HCT116 (cell line): ENCODE data around the gene ZNF488. TPM values are rescaled to one million over a fixed set of nuclear protein-coding genes. Genes with fewer than 3 reads are reported as not detected.

Experiments used
- ATAC-seq: fragments of 200-7000 bp; cut with Tn5 transposase; 2 replicates; pipeline ENCODE4 v1.9.1; 2020; ENCODE audit warnings: mild to moderate bottlenecking, moderate library complexity
- BruUV-seq: library from RNA; stranded (reverse); fragments of 400-500 nt; replicated peaks from 2 replicates; lab custom pipeline; 2021; lab: Mats Ljungman, UMichigan
- CTCF ChIA-PET: fragments of 300-600 bp; sonication (Branson Sonifier 250); formaldehyde crosslinking; loops from one replicate; lab custom pipeline; 2021; ENCODE audit warnings: antibody characterized with exemption; lab: Charles Lee
- POLR2A ChIA-PET: fragments of 300-600, 350-600 bp; sonication (Branson Sonifier 250); formaldehyde crosslinking; loops from one replicate; lab custom pipeline; 2021; ENCODE audit warnings: antibody characterized with exemption; lab: Charles Lee
- RAD21 ChIA-PET, 2 experiments: fragments of 300-600 bp; sonication (Branson Sonifier 250); formaldehyde crosslinking; loops; one replicate each; lab custom pipeline; 2023; ENCODE audit warnings: low total read pairs in 2 of 2; ENCODE audit not compliant: uncharacterized antibody in 2 of 2, unreplicated experiment in 2 of 2, low non-redundant PET in 1 of 2; lab: Charles Lee
- DNase-seq: peaks from one replicate; pipeline ENCODE4 v3.0.0-alpha.2; 2010; ENCODE audit warnings: low read depth, low spot score
- H2AFZ ChIP-seq: fragments of 200-600 bp; shearing (Covaris generic), sonication (generic); 2 replicates; pipeline ENCODE4 v1.6.1; 2017; ENCODE audit warnings: low read depth, mixed run types, mixed read lengths, antibody characterized with exemption, low read length; ENCODE audit not compliant: poor library complexity, severe bottlenecking
- H3K27ac ChIP-seq: 2 replicates; pipeline ENCODE4 v1.5.1; 2012; ENCODE audit warnings: low read depth, low read length
- H3K27me3 ChIP-seq: fragments of 200-600 bp; sonication (generic); 2 replicates; pipeline ENCODE4 v1.6.1; 2016; ENCODE audit warnings: mixed run types, low read length, mixed read lengths; ENCODE audit not compliant: insufficient read depth
- H3K36me3 ChIP-seq, 2 experiments: fragments of 200-500 bp in 1 of 2; fragments of 200-600 bp in 1 of 2; sonication (Bioruptor generic) in 1 of 2; sonication (generic) in 1 of 2; 2 replicates each; pipeline versions ENCODE4 v1.5.1 to v1.6.1; 2014 to 2016; ENCODE audit warnings: low read length in 2 of 2, inconsistent platforms in 1 of 2, mixed read lengths in 1 of 2, mixed run types in 1 of 2; ENCODE audit not compliant: insufficient read depth in 2 of 2, control insufficient read depth in 1 of 2
- H3K4me1 ChIP-seq, 2 experiments: fragments of 200-600 bp in 1 of 2; sonication (generic) in 1 of 2; 2 replicates each; pipeline versions ENCODE4 v1.5.1 to v1.6.1; 2012 to 2017; ENCODE audit warnings: low read length in 2 of 2, inconsistent platforms in 1 of 2, mild to moderate bottlenecking in 1 of 2, mixed read lengths in 1 of 2, mixed run types in 1 of 2, moderate library complexity in 1 of 2; ENCODE audit not compliant: insufficient read depth in 2 of 2, control insufficient read depth in 1 of 2
- H3K4me2 ChIP-seq: fragments of 200-600 bp; sonication (generic); 2 replicates; pipeline ENCODE4 v1.6.1; 2017; ENCODE audit warnings: mixed run types, low read length, mixed read lengths
- H3K4me3 ChIP-seq, 2 experiments: fragments of 200-600 bp in 1 of 2; sonication (generic) in 1 of 2; replicated peaks in 1 of 2; 2 replicates each; pipeline ENCODE4 v1.5.1; 2011 to 2016; ENCODE audit warnings: low read length in 2 of 2, control low read depth in 1 of 2, low read depth in 1 of 2, mild to moderate bottlenecking in 1 of 2, mixed read lengths in 1 of 2, mixed run types in 1 of 2
- H3K79me2 ChIP-seq: fragments of 200-600 bp; sonication (generic); 2 replicates; pipeline ENCODE4 v1.6.1; 2017; ENCODE audit warnings: mild to moderate bottlenecking, mixed run types, low read length, moderate library complexity, mixed read lengths; ENCODE audit not compliant: insufficient read depth
- H3K9ac ChIP-seq: fragments of 200-600 bp; sonication (generic); 2 replicates; pipeline ENCODE4 v1.6.1; 2016; ENCODE audit warnings: low read length, mixed read lengths
- H3K9me2 ChIP-seq: fragments of 200-600 bp; sonication (generic), shearing (Covaris generic); 2 replicates; pipeline ENCODE4 v1.6.1; 2017; ENCODE audit warnings: mixed run types, mild to moderate bottlenecking, moderate library complexity; ENCODE audit not compliant: insufficient read depth
- H3K9me3 ChIP-seq, 2 experiments: fragments of 200-500 bp in 1 of 2; fragments of 200-600 bp in 1 of 2; sonication (Bioruptor generic) in 1 of 2; sonication (generic) in 1 of 2; 2 replicates each; pipeline ENCODE4 v1.6.1; 2014 to 2017; ENCODE audit warnings: low read length in 2 of 2, mixed read lengths in 2 of 2, inconsistent platforms in 1 of 2, low read depth in 1 of 2, mild to moderate bottlenecking in 1 of 2, mixed run types in 1 of 2, moderate library complexity in 1 of 2; ENCODE audit not compliant: control insufficient read depth in 1 of 2, insufficient read depth in 1 of 2
- H4K20me1 ChIP-seq: fragments of 200-600 bp; sonication (generic), shearing (Covaris generic); 2 replicates; pipeline ENCODE4 v1.6.1; 2017; ENCODE audit warnings: mixed run types, mild to moderate bottlenecking, moderate library complexity; ENCODE audit not compliant: insufficient read depth
- CEBPB ChIP-seq: IDR thresholded peaks from 2 replicates; pipeline ENCODE4 v1.6.1; 2012; ENCODE audit warnings: low read depth
- EGR1 ChIP-seq: IDR thresholded peaks from 2 replicates; pipeline ENCODE4 v1.6.1; 2012; ENCODE audit warnings: low read depth
- ELF1 ChIP-seq: IDR thresholded peaks from 2 replicates; pipeline ENCODE4 v1.6.1; 2012; ENCODE audit warnings: low read depth, borderline replicate concordance
- FOSL1 ChIP-seq: IDR thresholded peaks from 2 replicates; pipeline ENCODE4 v1.6.1; 2012; ENCODE audit warnings: low read depth
- JUND ChIP-seq: IDR thresholded peaks from 2 replicates; pipeline ENCODE4 v1.6.1; 2012
- POLR2A ChIP-seq: IDR thresholded peaks from 2 replicates; pipeline ENCODE4 v1.7.0; 2011; ENCODE audit warnings: borderline replicate concordance; ENCODE audit not compliant: insufficient read depth, insufficient read length; ENCODE audit errors: extremely low read depth
- POLR2AphosphoS5 ChIP-seq: IDR thresholded peaks from 2 replicates; pipeline ENCODE4 v1.6.1; 2011; ENCODE audit warnings: mild to moderate bottlenecking, low read depth, low read length, moderate library complexity
- RAD21 ChIP-seq: IDR thresholded peaks from 2 replicates; pipeline ENCODE4 v1.6.1; 2012; ENCODE audit warnings: low read depth, mild to moderate bottlenecking
- SP1 ChIP-seq: IDR thresholded peaks from 2 replicates; pipeline ENCODE4 v1.6.1; 2012; ENCODE audit warnings: low read depth
- SRF ChIP-seq: IDR thresholded peaks from 2 replicates; pipeline ENCODE4 v1.6.1; 2012; ENCODE audit warnings: low read depth
- YY1 ChIP-seq: IDR thresholded peaks from 2 replicates; pipeline ENCODE4 v1.6.1; 2011; ENCODE audit warnings: low read length, low read depth, moderate library complexity, mild to moderate bottlenecking; ENCODE audit not compliant: insufficient replicate concordance; ENCODE audit errors: extremely low read depth
- ZFX ChIP-seq: fragments of 450-650 bp; IDR thresholded peaks from 2 replicates; pipeline ENCODE4 v1.6.1; 2017
- ZNF274 ChIP-seq: fragments of 200-500 bp; sonication (Bioruptor generic); IDR thresholded peaks from 2 replicates; pipeline ENCODE4 v1.6.1; 2014; ENCODE audit warnings: mild to moderate bottlenecking, low read depth, low read length, inconsistent platforms
- intact Hi-C: fragments of 100-400 bp; cut with micrococcal nuclease; formaldehyde crosslinking; loops from 2 replicates; pipeline ENCODE4 v1.10.0; 2022
- total RNA-seq: library from RNA; stranded (reverse); gene quantifications from one replicate; pipeline ENCODE4 v1.2.1, GENCODE V29; 2021; ENCODE audit not compliant: unreplicated experiment
- TF ChIP-seq, protein P1 (sequence below): IDR thresholded peaks from 2 replicates; pipeline ENCODE4 v1.6.1; 2011; ENCODE audit warnings: mild to moderate bottlenecking, low read length, moderate library complexity; ENCODE audit not compliant: insufficient replicate concordance; ENCODE audit errors: extremely low read depth
- TF ChIP-seq, protein P2 (sequence below), 3 experiments: fragments of 200-600 bp in 1 of 3; sonication (generic) in 1 of 3; IDR thresholded peaks in 2 of 3; conservative IDR thresholded peaks in 1 of 3; 2 replicates each; pipeline ENCODE4 v1.5.1; 2012 to 2017; ENCODE audit warnings: low read depth in 2 of 3, low read length in 2 of 3, antibody characterized with exemption in 1 of 3, borderline replicate concordance in 1 of 3, control low read depth in 1 of 3, mild to moderate bottlenecking in 1 of 3, mixed read lengths in 1 of 3, mixed run types in 1 of 3, moderate library complexity in 1 of 3; ENCODE audit not compliant: insufficient read depth in 1 of 3
- TF ChIP-seq, protein P3 (sequence below): IDR thresholded peaks from 2 replicates; pipeline ENCODE4 v1.6.1; 2012
- TF ChIP-seq, protein P4 (sequence below): IDR thresholded peaks from 2 replicates; pipeline ENCODE4 v1.6.1; 2012
- TF ChIP-seq, protein P5 (sequence below): IDR thresholded peaks from 2 replicates; pipeline ENCODE4 v1.6.1; 2012; ENCODE audit warnings: low read depth

Gene ZNF488
- total RNA-seq, 1 experiment from 2014 or later = 3.9 TPM

DNA sequence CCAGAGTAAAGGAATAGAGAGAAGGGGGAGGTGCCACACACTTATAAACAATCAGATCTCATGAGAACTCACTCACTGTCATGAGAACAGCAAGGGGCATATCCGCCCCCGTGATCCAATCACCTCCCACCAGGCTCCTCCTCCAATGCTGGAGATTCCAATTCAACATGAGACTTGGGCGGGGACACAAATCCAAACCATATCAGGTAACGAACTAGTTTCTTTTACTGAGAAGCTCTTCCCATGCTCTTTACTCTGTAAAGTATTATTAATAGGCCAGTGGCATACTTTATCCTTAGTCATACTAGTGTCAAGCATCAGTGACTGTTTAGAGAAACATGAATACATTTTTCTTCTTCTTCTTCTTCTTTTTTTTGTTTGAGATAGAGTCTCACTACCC is 39.4 kb upstream of the ZNF488 start:
- no peaks in the 10 kb centered on the region for H3K9me2 ChIP-seq
- H3K4me3 ChIP-seq = no peak overlapping the region
- peaks cover 15 to 36% of the 10 kb centered on the region in 2 experiments for H3K4me1 ChIP-seq
- H3K9ac ChIP-seq = no peak overlapping the region
- H3K36me3 ChIP-seq = no peaks in the 10 kb centered on the region
- no peaks in the 10 kb centered on the region for H3K27me3 ChIP-seq
- POLR2A ChIA-PET = no interaction called here
- TF ChIP-seq RAD21 (no peak), YY1 (no peak), POLR2A (no peak), FOSL1 (no peak), ZNF274 (no peak), ZFX (no peak), ELF1 (no peak), SRF (no peak), CEBPB (no peak), JUND (no peak), POLR2AphosphoS5 (no peak), EGR1 (no peak), SP1 (no peak)
- TF ChIP-seq, protein P1, sequence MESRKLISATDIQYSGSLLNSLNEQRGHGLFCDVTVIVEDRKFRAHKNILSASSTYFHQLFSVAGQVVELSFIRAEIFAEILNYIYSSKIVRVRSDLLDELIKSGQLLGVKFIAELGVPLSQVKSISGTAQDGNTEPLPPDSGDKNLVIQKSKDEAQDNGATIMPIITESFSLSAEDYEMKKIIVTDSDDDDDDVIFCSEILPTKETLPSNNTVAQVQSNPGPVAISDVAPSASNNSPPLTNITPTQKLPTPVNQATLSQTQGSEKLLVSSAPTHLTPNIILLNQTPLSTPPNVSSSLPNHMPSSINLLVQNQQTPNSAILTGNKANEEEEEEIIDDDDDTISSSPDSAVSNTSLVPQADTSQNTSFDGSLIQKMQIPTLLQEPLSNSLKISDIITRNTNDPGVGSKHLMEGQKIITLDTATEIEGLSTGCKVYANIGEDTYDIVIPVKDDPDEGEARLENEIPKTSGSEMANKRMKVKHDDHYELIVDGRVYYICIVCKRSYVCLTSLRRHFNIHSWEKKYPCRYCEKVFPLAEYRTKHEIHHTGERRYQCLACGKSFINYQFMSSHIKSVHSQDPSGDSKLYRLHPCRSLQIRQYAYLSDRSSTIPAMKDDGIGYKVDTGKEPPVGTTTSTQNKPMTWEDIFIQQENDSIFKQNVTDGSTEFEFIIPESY = no peak
- TF ChIP-seq, protein P2, sequence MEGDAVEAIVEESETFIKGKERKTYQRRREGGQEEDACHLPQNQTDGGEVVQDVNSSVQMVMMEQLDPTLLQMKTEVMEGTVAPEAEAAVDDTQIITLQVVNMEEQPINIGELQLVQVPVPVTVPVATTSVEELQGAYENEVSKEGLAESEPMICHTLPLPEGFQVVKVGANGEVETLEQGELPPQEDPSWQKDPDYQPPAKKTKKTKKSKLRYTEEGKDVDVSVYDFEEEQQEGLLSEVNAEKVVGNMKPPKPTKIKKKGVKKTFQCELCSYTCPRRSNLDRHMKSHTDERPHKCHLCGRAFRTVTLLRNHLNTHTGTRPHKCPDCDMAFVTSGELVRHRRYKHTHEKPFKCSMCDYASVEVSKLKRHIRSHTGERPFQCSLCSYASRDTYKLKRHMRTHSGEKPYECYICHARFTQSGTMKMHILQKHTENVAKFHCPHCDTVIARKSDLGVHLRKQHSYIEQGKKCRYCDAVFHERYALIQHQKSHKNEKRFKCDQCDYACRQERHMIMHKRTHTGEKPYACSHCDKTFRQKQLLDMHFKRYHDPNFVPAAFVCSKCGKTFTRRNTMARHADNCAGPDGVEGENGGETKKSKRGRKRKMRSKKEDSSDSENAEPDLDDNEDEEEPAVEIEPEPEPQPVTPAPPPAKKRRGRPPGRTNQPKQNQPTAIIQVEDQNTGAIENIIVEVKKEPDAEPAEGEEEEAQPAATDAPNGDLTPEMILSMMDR (IDR thresholded peaks at IDR 0.05 in 2 of 3, conservative IDR thresholded peaks at IDR 0.05 in 1 of 3; ENCODE audit: borderline replicate concordance in 1 of 3, insufficient read depth in 1 of 3, low read depth in 2 of 3, low read length in 2 of 3) = no peak
- TF ChIP-seq, protein P3, sequence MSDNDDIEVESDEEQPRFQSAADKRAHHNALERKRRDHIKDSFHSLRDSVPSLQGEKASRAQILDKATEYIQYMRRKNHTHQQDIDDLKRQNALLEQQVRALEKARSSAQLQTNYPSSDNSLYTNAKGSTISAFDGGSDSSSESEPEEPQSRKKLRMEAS = no peak
- TF ChIP-seq, protein P4, sequence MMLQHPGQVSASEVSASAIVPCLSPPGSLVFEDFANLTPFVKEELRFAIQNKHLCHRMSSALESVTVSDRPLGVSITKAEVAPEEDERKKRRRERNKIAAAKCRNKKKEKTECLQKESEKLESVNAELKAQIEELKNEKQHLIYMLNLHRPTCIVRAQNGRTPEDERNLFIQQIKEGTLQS = no peak
- TF ChIP-seq, protein P5, sequence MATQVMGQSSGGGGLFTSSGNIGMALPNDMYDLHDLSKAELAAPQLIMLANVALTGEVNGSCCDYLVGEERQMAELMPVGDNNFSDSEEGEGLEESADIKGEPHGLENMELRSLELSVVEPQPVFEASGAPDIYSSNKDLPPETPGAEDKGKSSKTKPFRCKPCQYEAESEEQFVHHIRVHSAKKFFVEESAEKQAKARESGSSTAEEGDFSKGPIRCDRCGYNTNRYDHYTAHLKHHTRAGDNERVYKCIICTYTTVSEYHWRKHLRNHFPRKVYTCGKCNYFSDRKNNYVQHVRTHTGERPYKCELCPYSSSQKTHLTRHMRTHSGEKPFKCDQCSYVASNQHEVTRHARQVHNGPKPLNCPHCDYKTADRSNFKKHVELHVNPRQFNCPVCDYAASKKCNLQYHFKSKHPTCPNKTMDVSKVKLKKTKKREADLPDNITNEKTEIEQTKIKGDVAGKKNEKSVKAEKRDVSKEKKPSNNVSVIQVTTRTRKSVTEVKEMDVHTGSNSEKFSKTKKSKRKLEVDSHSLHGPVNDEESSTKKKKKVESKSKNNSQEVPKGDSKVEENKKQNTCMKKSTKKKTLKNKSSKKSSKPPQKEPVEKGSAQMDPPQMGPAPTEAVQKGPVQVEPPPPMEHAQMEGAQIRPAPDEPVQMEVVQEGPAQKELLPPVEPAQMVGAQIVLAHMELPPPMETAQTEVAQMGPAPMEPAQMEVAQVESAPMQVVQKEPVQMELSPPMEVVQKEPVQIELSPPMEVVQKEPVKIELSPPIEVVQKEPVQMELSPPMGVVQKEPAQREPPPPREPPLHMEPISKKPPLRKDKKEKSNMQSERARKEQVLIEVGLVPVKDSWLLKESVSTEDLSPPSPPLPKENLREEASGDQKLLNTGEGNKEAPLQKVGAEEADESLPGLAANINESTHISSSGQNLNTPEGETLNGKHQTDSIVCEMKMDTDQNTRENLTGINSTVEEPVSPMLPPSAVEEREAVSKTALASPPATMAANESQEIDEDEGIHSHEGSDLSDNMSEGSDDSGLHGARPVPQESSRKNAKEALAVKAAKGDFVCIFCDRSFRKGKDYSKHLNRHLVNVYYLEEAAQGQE = no peak
- TF ChIP-seq, all 23 proteins: peak for 0
- H3K4me2 ChIP-seq = no peak overlapping the region
- H4K20me1 ChIP-seq = no peaks in the 10 kb centered on the region
- no peak overlapping the region for H3K27ac ChIP-seq
- CTCF ChIA-PET = no interaction called here
- ATAC-seq (0 out of 2 replicates have a peak, but pooled peaks have one; percentile 13), DNase-seq (no peak)
- no peaks in the 10 kb centered on the region for H3K79me2 ChIP-seq
- intact Hi-C loops = no loop called here
- H3K9me3 ChIP-seq = no peaks in the 10 kb centered on the region
- no peak overlapping the region for H2AFZ ChIP-seq
- RAD21 ChIA-PET = no interaction called here
- no TSS peak for BruUV-seq
